Measurements from ENCODE around the gene GRPEL1. TPM values are rescaled to one million over a fixed set of nuclear protein-coding genes. Genes with fewer than 3 reads are reported as not detected.

Gene GRPEL1
- total and polyA plus RNA-seq, 2 of the 13 experiments (the other 11 are each of a cell fraction or from before 2014, with no cell fraction given): 32.3 to 141 TPM

DNA sequence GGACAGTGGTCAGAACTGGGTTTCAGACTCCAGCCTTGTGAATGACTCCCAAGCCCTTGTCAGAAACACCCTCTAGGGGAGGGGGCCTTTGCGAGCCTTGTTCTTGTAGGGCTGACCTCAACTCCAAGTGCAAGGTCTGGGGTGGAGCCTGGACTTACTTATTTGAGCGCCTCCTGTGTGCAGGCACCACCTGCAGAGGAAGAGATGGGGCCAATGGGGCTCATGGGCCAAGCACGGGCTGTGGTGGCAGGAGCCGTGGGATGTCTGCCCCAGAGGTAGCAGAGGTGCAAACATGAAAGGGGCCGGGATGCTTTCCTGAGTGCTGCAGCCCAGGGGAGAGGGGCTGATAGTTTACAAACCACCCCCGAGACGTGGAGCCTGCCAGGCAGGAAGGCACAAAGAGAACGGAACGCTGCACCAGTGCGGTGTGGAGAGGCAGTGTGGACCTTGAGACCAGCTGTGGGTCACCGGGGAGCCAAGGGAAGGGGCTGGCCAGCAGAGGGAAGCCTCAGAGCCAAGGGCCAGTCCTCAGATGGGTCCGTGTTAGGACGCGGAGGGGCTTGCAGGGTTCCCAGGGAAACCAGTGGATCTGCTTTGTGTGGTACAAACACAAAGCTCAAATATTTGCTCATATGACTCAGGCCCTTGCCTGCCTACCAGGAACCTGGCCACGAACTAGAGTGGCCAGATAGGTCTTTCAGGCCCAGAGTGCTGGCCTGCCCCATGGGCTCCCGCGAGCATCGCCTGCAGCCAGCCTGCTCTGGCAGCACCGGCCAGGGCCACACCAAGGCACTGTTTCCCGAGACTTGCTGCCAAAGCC, 33.4 kb downstream of the GRPEL1 start (continued):
- TF ChIP-seq, protein P1, sequence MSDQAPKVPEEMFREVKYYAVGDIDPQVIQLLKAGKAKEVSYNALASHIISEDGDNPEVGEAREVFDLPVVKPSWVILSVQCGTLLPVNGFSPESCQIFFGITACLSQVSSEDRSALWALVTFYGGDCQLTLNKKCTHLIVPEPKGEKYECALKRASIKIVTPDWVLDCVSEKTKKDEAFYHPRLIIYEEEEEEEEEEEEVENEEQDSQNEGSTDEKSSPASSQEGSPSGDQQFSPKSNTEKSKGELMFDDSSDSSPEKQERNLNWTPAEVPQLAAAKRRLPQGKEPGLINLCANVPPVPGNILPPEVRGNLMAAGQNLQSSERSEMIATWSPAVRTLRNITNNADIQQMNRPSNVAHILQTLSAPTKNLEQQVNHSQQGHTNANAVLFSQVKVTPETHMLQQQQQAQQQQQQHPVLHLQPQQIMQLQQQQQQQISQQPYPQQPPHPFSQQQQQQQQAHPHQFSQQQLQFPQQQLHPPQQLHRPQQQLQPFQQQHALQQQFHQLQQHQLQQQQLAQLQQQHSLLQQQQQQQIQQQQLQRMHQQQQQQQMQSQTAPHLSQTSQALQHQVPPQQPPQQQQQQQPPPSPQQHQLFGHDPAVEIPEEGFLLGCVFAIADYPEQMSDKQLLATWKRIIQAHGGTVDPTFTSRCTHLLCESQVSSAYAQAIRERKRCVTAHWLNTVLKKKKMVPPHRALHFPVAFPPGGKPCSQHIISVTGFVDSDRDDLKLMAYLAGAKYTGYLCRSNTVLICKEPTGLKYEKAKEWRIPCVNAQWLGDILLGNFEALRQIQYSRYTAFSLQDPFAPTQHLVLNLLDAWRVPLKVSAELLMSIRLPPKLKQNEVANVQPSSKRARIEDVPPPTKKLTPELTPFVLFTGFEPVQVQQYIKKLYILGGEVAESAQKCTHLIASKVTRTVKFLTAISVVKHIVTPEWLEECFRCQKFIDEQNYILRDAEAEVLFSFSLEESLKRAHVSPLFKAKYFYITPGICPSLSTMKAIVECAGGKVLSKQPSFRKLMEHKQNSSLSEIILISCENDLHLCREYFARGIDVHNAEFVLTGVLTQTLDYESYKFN (CRISPR knock-in tag; conservative IDR thresholded peaks at IDR 0.05): peak; percentile 77
- TF ChIP-seq NFIB (CRISPR knock-in tag; IDR thresholded peaks at IDR 0.05; ENCODE audit: borderline replicate concordance): peak; percentile 94; the same call in 1 of the 2 replicates
- no peak for TF ChIP-seq PHB2 (IDR thresholded peaks at IDR 0.05; ENCODE audit: partially characterized antibody)
- TF ChIP-seq KLF15 (CRISPR knock-in tag; IDR thresholded peaks at IDR 0.05; ENCODE audit: borderline replicate concordance): no peak
- no peak for TF ChIP-seq CCAR2 (optimal IDR thresholded peaks at IDR 0.05; ENCODE audit: low read depth, low read length)
- no peak for TF ChIP-seq MTF2 (CRISPR knock-in tag; IDR thresholded peaks at IDR 0.05; ENCODE audit: borderline replicate concordance)
- TF ChIP-seq ZNF207 (IDR thresholded peaks at IDR 0.05; ENCODE audit: borderline replicate concordance): no peak
- peak; percentile 82; the same call in 1 of the 2 replicates for TF ChIP-seq ZNF30 (CRISPR knock-in tag; IDR thresholded peaks at IDR 0.05)
- peak; percentile 80; the same call in 1 of the 2 replicates for TF ChIP-seq HOXA3 (CRISPR knock-in tag; IDR thresholded peaks at IDR 0.05)
- TF ChIP-seq BORCS8-MEF2B (CRISPR knock-in tag; IDR thresholded peaks at IDR 0.05): no peak
- no peak for TF ChIP-seq HHEX (CRISPR knock-in tag; IDR thresholded peaks at IDR 0.05)
- TF ChIP-seq FOSL1 (CRISPR knock-in tag; IDR thresholded peaks at IDR 0.05; ENCODE audit: borderline replicate concordance): peak; percentile 89
- no peak for TF ChIP-seq ZNF569 (CRISPR knock-in tag; IDR thresholded peaks at IDR 0.05; ENCODE audit: borderline replicate concordance)
- TF ChIP-seq ZNF335 (CRISPR knock-in tag; IDR thresholded peaks at IDR 0.05): no peak; the same call in 1 of the 2 replicates
- TF ChIP-seq, protein P2, sequence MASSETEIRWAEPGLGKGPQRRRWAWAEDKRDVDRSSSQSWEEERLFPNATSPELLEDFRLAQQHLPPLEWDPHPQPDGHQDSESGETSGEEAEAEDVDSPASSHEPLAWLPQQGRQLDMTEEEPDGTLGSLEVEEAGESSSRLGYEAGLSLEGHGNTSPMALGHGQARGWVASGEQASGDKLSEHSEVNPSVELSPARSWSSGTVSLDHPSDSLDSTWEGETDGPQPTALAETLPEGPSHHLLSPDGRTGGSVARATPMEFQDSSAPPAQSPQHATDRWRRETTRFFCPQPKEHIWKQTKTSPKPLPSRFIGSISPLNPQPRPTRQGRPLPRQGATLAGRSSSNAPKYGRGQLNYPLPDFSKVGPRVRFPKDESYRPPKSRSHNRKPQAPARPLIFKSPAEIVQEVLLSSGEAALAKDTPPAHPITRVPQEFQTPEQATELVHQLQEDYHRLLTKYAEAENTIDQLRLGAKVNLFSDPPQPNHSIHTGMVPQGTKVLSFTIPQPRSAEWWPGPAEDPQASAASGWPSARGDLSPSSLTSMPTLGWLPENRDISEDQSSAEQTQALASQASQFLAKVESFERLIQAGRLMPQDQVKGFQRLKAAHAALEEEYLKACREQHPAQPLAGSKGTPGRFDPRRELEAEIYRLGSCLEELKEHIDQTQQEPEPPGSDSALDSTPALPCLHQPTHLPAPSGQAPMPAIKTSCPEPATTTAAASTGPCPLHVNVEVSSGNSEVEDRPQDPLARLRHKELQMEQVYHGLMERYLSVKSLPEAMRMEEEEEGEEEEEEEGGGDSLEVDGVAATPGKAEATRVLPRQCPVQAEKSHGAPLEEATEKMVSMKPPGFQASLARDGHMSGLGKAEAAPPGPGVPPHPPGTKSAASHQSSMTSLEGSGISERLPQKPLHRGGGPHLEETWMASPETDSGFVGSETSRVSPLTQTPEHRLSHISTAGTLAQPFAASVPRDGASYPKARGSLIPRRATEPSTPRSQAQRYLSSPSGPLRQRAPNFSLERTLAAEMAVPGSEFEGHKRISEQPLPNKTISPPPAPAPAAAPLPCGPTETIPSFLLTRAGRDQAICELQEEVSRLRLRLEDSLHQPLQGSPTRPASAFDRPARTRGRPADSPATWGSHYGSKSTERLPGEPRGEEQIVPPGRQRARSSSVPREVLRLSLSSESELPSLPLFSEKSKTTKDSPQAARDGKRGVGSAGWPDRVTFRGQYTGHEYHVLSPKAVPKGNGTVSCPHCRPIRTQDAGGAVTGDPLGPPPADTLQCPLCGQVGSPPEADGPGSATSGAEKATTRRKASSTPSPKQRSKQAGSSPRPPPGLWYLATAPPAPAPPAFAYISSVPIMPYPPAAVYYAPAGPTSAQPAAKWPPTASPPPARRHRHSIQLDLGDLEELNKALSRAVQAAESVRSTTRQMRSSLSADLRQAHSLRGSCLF (CRISPR knock-in tag; IDR thresholded peaks at IDR 0.05; ENCODE audit: borderline replicate concordance): no peak
- TF ChIP-seq GTF2F1 (IDR thresholded peaks at IDR 0.05; ENCODE audit: low read length): no peak
- TF ChIP-seq CAMTA2 (CRISPR knock-in tag; IDR thresholded peaks at IDR 0.05; ENCODE audit: borderline replicate concordance): no peak
- no peak for TF ChIP-seq ZNF3 (CRISPR knock-in tag; IDR thresholded peaks at IDR 0.05)
- TF ChIP-seq RBFOX2 (IDR thresholded peaks at IDR 0.05; ENCODE audit: low read depth, low read length): no peak
- TF ChIP-seq ZKSCAN1 (IDR thresholded peaks at IDR 0.05; ENCODE audit: low read length): no peak
- TF ChIP-seq, protein P3, sequence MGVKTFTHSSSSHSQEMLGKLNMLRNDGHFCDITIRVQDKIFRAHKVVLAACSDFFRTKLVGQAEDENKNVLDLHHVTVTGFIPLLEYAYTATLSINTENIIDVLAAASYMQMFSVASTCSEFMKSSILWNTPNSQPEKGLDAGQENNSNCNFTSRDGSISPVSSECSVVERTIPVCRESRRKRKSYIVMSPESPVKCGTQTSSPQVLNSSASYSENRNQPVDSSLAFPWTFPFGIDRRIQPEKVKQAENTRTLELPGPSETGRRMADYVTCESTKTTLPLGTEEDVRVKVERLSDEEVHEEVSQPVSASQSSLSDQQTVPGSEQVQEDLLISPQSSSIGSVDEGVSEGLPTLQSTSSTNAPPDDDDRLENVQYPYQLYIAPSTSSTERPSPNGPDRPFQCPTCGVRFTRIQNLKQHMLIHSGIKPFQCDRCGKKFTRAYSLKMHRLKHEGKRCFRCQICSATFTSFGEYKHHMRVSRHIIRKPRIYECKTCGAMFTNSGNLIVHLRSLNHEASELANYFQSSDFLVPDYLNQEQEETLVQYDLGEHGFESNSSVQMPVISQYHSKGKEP (CRISPR knock-in tag; IDR thresholded peaks at IDR 0.05): no peak

All from HepG2 (cell line).